Tibial nerve (tissue), 4 donors: Measurements from ENCODE around the gene TCF7L1.

Source experiments
- CTCF ChIP-seq, 5 experiments: fragments of 200-600 bp in 3 of 5; fragments of 450-650 bp in 2 of 5; sonication (generic) in 3 of 5; IDR thresholded peaks; one replicate each; pipeline ENCODE4 v1.5.1; 2016 to 2019; ENCODE audit warnings: antibody characterized with exemption in 5 of 5, mild to moderate bottlenecking in 3 of 5, moderate library complexity in 2 of 5
- EP300 ChIP-seq, 2 donors: sonication (generic); formaldehyde crosslinking; IDR thresholded peaks; one replicate each; pipeline ENCODE4 v1.6.1; 2017; ENCODE audit warnings: antibody characterized with exemption in 2 of 2, mild to moderate bottlenecking in 1 of 2
- POLR2A ChIP-seq, 2 donors: fragments of 450-650 bp; IDR thresholded peaks; one replicate each; pipeline ENCODE4 v1.6.1; 2017; ENCODE audit warnings: antibody characterized with exemption in 2 of 2, mild to moderate bottlenecking in 2 of 2, moderate library complexity in 2 of 2

GRCh38 chr2:85235281-85235680 is 102.1 kb downstream of the TCF7L1 start:
- no peak for TF ChIP-seq POLR2A (IDR thresholded peaks at IDR 0.05)
- TF ChIP-seq CTCF (IDR thresholded peaks at IDR 0.05): no peak
- TF ChIP-seq EP300 (IDR thresholded peaks at IDR 0.05): no peak
